ENCODE measurements around the gene EVL. TPM values are rescaled to one million over a fixed set of nuclear protein-coding genes. Genes with fewer than 3 reads are reported as not detected.
A peak's percentile ranks its signal among the peaks of the same experiment; 100 is the strongest.
"Not testable (repeated sequence)": the region's sequence is repeated elsewhere in the genome, so short reads cannot be mapped to it uniquely, and the experiment has no call there.

Gene EVL
- total RNA-seq, 1 donor from 2014 or later, result 89.1 TPM

DNA sequence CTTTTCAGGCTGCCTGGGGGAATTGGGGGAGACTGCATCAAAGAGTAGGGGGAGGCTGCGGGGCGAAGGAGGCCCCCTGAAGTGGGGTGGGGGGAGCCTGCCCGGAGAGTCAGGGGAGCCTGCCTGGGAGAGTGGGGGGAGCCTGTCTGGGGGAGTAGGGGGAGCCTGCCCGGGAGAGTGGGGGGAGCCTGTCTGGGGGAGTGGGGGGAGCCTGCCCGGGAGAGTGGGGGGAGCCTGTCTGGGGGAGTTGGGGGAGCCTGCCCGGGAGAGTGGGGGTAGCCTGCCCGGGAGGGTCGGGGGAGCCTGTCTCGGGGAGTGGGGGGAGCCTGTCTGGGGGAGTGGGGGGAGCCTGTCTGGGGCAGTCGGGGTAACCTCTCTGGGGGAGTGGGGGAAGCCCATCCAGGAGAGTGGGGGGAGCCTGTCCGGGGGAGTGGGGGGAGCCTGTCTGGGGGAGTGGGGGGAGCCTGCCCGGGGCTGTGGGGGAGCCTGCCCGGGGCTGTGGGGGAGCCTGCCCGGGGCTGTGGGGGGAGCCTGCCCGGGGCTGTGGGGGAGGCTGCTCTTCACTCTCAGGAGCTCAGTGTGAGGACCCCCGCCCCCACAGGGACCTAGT is 100.7 kb downstream of the EVL start:
- no peak for DNase-seq (ENCODE audit: low spot score)

DNA sequence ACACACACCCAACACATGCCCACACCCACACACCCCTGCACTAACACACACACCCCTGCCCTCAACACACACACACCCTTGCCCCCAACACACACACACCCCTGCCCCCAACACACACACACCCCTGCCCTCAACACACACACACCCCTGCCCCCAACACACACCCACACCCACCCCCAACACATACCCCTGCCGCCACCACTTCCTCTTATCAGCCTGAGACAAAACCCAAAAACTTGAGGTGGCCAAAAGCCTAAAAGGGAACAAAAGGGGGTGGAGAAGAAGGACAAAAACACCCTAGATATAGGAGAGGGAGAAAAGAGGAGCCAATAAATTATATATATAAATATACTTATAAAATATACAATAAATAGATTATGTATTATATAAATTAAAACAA is 103.3 kb downstream of the EVL start:
- no peak for DNase-seq (ENCODE audit: low spot score)

DNA sequence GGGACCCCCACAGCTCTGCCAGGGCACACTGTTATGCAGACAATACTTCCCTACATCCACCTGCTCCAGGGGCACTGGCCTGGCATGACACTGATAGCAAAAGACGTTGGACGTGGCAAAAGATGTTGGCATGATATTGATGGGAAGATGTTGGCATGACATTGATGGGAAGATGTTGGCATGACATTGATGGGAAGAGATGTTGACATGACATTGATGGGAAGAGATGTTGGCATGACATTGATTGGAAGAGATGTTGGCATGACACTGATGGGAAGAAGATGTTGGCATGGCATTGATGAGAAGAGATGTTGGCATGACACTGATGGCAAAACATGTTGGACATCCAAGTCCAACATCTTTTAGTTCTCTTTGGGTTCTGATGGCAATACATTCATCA is 105.7 kb downstream of the EVL start:
- DNase-seq (ENCODE audit: low spot score), result no peak

DNA sequence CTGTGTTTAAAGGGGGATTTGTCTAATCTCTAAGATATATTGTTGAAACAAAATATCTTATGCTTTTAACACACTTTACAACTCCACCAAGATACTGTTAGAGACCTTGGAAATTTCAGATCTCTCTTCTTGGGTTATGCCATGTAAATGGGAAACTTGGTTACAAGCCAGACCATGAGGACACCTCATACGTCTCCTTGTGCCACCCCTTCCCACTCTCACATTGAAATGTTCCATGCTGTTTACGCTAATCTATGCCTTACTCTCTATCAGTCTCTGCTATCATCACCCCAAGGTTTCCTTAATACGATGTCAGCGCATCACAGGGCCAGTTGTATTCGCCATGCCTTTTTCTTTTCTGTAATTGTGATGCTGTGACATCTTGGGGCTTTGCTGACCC is 107.6 kb downstream of the EVL start:
- DNase-seq (ENCODE audit: low spot score), result no peak

DNA sequence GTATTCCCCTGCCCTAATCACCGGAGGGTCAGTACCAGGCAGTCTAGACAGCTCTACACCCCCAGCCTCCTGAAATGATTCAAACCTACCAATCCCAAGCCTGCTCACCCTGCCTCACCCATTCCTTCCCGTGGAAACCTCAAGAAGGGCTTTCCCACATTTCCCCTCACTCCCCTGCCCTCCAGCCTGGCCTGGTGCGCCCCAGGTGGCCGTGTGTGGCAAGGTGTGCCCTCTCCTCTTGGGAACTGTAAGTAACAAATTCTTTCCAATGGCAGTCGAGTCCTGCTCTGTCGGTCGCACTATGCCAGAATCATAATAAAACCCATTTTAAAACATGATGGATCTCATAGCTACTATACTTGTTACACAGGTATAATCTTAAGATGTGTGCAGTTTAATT is 108.1 kb downstream of the EVL start:
- DNase-seq (ENCODE audit: low spot score), result no peak

DNA sequence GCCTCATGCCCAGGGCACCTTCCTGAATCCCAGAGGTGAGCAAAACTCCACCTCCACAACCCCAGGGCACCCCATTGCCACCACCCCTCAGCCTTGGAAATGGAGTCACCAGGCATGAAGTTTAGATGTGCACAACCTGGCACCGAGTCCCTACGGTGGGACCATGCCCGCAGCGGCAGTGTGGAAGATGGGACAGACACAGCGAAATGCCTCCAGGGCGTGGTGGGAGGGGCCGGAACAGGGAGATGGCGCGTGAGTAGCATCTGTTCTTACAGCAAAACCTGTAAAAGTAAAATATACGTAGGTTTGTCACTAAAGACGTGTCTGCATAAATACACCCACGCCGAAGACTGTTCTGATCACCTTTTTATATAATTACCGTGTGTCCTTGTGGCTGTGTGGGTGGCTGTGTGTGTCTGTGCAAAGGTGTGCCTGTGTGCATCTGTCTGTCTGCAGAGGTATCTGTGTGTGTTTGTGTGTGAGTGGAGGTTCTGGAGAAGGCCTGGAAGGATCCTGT is 111.6 kb downstream of the EVL start:
- DNase-seq (ENCODE audit: low spot score), result no peak

DNA sequence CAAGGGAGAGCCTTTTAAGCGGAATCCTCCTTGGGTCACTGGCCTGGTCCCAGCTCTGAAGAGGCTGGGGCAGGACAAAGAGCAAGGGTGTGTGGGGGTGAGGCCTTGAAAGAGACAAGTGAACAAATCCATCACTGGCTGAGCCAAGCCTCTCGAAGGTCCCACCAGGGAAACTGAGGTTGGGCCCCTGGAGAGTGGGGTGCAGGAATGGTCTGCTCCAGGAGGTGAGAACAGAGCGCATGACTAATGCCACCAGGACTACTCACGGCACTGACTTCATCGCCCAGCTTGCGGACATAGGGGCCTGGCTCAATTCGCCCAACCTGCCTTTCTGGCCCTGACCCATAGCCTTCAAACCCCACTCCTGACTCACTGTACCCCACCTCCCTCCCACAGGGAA is 113.5 kb downstream of the EVL start:
- DNase-seq (ENCODE audit: low spot score), result no peak

DNA sequence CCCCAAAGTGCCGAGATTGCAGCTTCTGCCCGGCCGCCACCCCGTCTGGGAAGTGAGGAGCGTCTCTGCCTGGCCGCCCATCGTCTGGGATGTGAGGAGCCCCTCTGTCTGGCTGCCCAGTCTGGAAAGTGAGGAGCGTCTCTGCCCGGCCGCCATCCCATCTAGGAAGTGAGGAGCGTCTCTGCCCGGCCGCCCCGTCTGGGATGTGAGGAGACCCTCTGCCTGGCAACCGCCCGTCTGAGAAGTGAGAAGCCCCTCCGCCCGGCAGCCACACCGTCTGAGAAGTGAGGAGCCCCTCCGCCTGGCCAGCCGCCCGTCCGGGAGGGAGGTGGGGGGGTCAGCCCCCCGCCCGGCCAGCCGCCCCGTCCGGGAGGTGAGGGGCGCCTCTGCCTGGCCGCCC is 115.4 kb downstream of the EVL start:
- not testable (repeated sequence) for DNase-seq (ENCODE audit: low spot score)

DNA sequence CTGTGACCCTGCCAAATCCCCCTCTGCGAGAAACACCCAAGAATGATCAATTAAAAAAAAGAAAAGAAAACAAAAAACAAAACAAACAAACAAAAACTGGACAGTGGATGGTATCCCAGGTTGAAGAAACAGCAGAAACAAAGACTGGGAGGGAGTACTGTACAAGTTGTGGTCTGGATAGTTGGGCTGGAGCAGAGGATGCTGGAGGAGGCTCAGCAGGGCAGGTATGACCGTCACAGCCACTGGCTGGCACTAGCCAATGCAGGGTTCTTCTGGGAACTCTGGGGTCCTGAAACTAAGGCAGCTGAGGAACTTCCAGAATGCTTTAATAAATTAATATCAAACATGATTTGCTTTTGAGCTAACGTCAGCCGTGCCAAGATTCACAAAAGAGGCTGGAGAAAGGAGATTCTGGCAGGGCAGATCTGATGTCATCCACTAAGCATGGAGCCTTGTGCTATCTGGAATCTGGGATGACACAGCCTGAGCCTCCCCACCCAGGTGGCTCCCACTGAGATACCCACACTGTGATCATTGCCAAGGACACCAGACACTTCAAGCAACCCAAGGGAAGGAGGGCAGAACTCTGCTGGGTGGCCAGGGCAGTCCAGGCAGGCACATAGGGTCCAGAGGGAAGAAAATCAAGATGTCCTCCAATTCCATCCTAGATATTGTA is 116.8 kb downstream of the EVL start:
- peak; percentile 52 for DNase-seq (ENCODE audit: low spot score)

DNA sequence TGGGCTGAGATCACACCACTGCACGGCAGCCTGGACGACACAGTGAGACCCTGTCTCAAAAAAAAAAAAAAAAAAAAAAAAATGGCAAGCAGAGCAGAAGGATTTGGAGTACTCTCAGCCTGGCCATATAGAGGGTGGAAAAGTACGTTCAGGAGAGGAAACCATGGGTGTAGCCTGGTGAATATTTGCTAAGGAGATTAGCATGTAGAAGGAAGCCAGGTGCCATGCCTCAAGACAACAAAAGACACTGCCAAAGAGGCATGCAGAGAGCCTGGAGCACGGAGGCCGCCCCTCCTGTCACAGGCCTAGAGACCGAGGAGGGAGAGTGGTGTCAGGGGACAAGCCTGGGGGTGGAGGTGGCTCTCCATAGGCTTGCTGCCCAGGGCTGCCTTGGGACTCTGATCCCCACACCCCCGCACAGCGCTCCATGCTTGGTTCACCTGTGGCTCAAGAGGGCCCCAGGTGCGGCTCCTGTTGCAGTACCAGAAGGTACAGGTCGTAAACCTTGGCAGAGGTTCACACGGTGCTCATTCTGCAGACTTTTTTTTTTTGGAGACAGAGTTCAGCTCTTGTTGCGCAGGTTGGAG is 122.1 kb downstream of the EVL start:
- DNase-seq (ENCODE audit: low spot score), result peak; percentile 56

DNA sequence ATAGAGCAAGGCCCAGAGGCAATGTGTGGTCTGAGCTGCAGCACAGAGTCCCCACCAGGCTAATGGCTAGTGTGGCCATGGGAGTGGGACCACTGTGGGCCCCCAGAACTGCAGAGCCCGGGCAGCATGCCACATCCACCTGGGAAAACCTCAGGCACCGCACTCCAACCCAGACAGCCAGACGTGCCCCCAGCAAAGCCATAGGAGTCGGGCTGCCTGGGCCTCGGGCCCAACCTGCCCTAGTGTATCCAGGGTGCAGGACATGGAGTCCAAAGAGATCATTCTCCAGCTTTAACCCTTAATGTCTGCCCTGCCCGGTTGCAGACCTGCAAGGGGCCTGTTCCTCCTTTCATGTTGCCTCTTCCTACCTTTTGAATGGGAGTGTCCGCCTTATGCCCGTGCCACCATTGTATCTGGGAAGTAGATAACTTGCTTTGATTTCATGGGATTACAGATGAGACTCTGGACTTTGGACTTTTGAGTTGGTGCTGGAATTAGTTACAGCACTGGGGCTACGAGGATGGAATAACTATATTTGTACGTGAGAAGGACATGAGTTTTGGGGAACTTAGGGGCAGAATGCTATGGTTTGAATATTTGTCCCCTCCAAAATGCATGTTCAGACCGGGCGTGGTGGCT is 123.3 kb downstream of the EVL start:
- DNase-seq (ENCODE audit: low spot score), result peak; percentile 31

DNA sequence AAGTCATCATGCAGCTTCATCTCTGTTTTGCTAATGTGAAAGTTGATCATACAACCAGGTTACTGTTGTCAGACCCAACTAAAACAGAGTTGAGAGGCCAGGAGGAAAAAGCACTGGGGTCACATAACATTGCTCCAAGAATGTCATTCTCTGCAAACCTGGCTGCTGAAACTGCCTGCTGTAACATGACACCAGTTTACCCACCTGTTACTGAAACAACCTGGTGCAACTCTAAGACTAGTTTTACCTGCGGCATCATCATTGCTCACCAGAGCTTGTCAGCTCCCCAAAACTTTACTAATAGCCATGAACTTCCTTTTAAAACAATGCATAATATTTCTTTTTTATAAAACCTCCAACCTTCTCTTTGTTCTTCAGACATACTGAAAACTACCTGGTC is 124.9 kb downstream of the EVL start:
- no peak for DNase-seq (ENCODE audit: low spot score)

DNA sequence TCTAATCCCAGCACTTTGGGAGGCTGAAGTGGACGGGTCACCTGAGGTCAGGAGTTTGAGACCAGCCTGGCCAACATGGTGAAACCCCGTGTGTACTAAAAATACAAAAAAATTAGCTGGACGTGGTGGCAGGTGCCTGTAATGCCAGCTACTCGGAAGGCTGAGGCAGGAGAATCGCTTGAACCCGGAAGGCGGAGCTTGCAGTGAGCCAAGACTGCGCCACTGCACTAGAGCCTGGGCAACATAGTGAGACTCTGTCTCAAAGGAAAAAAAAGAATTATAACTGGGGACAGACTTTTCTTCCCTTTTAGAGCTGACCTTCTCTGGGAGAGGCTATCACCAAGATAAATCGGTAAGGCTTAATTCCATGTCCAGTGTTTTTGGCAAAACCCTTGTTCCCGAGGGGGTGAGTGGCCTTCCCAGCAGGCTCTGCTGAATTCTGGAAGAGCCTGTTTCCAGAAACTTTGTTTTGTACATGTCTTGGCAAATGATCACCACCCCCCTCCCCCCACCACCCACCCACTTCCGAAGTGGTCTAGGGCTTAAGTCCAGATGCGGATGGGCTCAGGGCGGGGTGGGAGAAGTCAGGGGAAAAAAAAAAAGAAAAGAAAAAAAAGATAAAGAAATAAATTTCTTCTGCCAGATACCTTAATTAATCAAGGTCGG is 126.5 kb downstream of the EVL start:
- DNase-seq (ENCODE audit: low spot score), result no peak

DNA sequence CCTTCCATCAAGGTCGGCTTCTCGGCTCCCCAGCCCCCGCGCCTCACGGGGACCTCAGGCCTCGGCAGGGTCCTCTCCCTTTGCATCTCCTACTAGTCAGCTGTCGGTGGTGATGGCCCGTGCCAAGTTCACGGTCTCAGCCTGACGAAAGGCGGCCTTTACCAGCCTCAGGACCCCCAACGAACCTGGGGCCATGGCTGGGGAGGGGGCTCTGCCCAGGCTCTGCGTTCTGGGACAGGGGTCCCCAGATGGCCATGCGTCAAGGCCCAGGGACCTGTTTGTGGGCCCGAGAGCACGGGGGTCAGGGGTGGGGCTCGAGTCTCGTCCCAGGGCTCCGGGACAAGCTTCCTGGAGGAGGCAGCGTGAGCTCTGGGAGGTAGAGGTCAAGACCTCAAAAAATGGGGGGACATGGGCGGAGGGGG is 127.0 kb downstream of the EVL start:
- no peak for DNase-seq (ENCODE audit: low spot score)

DNA sequence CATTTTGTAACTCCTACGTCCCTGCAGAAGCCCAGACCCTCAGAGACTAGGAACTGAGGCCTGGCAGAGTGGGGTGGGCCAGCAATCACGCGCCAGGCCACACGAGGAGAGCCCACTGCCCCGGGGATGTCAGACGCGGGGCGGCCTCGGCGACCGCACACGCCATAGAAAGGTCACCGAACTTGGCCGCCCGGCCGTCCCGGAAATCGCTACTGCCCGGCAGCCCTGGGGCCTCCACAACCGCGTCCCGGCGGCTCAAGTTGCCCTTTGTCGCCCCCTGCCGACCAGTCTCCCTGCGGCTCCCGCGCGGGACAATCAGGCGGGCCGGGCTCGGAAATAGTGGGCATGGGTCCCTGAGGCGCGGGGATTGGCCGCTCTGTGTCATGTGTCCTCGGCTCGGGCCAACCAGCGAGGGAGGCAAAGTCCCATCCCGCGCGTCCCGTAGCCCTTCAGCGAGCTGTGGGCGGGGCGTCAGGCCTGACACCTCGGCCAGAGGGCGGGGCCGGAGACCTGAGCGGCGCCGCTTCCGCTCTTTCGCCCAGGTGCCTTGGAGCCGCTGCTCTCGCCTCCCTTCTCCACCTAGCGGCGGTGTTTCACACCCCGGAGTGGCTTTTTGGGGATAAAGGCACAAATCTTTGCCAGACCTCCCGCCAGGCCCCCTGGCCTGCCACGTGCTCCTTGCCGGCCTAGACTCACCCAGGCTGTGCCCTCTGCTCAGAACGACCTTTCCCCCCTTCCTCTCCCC is 127.6 kb downstream of the EVL start:
- peak; percentile 100 for DNase-seq (ENCODE audit: low spot score)

Other genes starting within 250 kb of the EVL start
- gene DEGS2, start 94.2 kb downstream of the EVL start, total RNA-seq, result 149 TPM
- gene YY1, start 173.7 kb downstream of the EVL start, total RNA-seq, result 63.8 TPM
- 165 TPM for gene SLC25A29, start 241.0 kb downstream of the EVL start, total RNA-seq

All from mucosa of gallbladder (tissue), 1 donor.